Measurements from ENCODE around the gene PARP4. TPM values are rescaled to one million over a fixed set of nuclear protein-coding genes. Genes with fewer than 3 reads are reported as not detected.
"Not testable (repeated sequence)": the region's sequence is repeated elsewhere in the genome, so short reads cannot be mapped to it uniquely, and the experiment has no call there.

PARP4 gene
- total and polyA plus RNA-seq, 2 donors (not counting 3 experiments of a cell fraction or from before 2014, with no cell fraction given) = 37.1 to 71.7 TPM

- POLR2A ChIA-PET; FAIRE-seq; H3K4me1 ChIP-seq (ENCODE audit: control insufficient read depth, extremely low read depth, insufficient read depth, low read length); H3K4me3 ChIP-seq (replicated peaks in 1 of 3; ENCODE audit: insufficient read depth in 1 of 3, low read depth in 1 of 3, low read length in 3 of 3); CTCF ChIA-PET; H3K9ac ChIP-seq (replicated peaks; ENCODE audit: extremely low read depth, insufficient read depth, low read length); H3K27ac ChIP-seq (ENCODE audit: insufficient read depth, low read depth, low read length); H3K79me2 ChIP-seq (ENCODE audit: control insufficient read depth, insufficient read depth, low read length); H3K9me1 ChIP-seq (replicated peaks; ENCODE audit: control insufficient read depth, extremely low read depth, insufficient read depth, low read length); H3K27me3 ChIP-seq (ENCODE audit: control insufficient read depth in 2 of 2, insufficient read depth in 2 of 2, low read length in 2 of 2); dilution Hi-C loops (cut with MboI; ENCODE audit: extremely low pct_ligation_motif_present, low sequenced_read_pairs); BruUV-seq (replicated peaks); H2AFZ ChIP-seq (ENCODE audit: low read depth, low read length); H4K20me1 ChIP-seq (replicated peaks; ENCODE audit: control insufficient read depth, extremely low read depth, insufficient read depth, low read length); DNase-seq (ENCODE audit: low read depth, low spot score); H3K4me2 ChIP-seq (ENCODE audit: insufficient read depth, low read length); intact Hi-C loops (cut with micrococcal nuclease); H3K9me3 ChIP-seq (replicated peaks; ENCODE audit: control insufficient read depth, insufficient read depth, low read length): not testable (repeated sequence)
- peaks cover 13 to 15% of the 10 kb centered on the region in 2 experiments for H3K36me3 ChIP-seq (ENCODE audit: control insufficient read depth in 2 of 2, extremely low read depth in 1 of 2, insufficient read depth in 2 of 2, low read length in 2 of 2)
Measured at GRCh38 chr13:24486017-24486657, 26.4 kb downstream of the PARP4 start.

- H3K79me2 ChIP-seq (ENCODE audit: control insufficient read depth, insufficient read depth, low read length) = no peaks in the 10 kb centered on the region
- no peak overlapping the region for H3K9ac ChIP-seq (replicated peaks; ENCODE audit: extremely low read depth, insufficient read depth, low read length)
- H3K36me3 ChIP-seq (ENCODE audit: control insufficient read depth in 2 of 2, extremely low read depth in 1 of 2, insufficient read depth in 2 of 2, low read length in 2 of 2) = peaks cover 5 to 28% of the 10 kb centered on the region in 2 experiments
- H4K20me1 ChIP-seq (replicated peaks; ENCODE audit: control insufficient read depth, extremely low read depth, insufficient read depth, low read length) = no peaks in the 10 kb centered on the region
- POLR2A ChIA-PET = no interaction called here
- no peak overlapping the region for H2AFZ ChIP-seq (ENCODE audit: low read depth, low read length)
- H3K4me2 ChIP-seq (ENCODE audit: insufficient read depth, low read length) = no peak overlapping the region
- FAIRE-seq = no peak
- TF ChIP-seq POLR2AphosphoS5 (IDR thresholded peaks at IDR 0.05; ENCODE audit: insufficient read depth, low read depth, low read length) = no peak
- TF ChIP-seq EZH2 (IDR thresholded peaks at IDR 0.05; ENCODE audit: borderline replicate concordance, low read depth, low read length, severe bottlenecking) = no peak
- no peak for TF ChIP-seq JUN (IDR thresholded peaks at IDR 0.05; ENCODE audit: borderline replicate concordance, insufficient read depth, insufficient read length, low read depth)
- no peak for TF ChIP-seq MAX (IDR thresholded peaks at IDR 0.05; ENCODE audit: insufficient read depth, insufficient read length)
- no peak for TF ChIP-seq GATA2 (IDR thresholded peaks at IDR 0.05; ENCODE audit: insufficient read depth, insufficient read length, low read depth, low read length)
- TF ChIP-seq FOS (IDR thresholded peaks at IDR 0.05; ENCODE audit: borderline replicate concordance, insufficient read depth, low read length) = no peak
- TF ChIP-seq POLR2A (IDR thresholded peaks at IDR 0.05; ENCODE audit: low read depth, low read length) = no peak
- no peak for TF ChIP-seq CTCF (IDR thresholded peaks at IDR 0.05; ENCODE audit: extremely low read depth in 1 of 2, insufficient read depth in 1 of 2, low read depth in 1 of 2, low read length in 2 of 2)
- no peak for TF ChIP-seq MYC (IDR thresholded peaks at IDR 0.05; ENCODE audit: low read depth, low read length)
- intact Hi-C loops (cut with micrococcal nuclease) (no loop called here), dilution Hi-C loops (cut with MboI; ENCODE audit: extremely low pct_ligation_motif_present, low sequenced_read_pairs) (no loop called here)
- H3K4me3 ChIP-seq (replicated peaks in 1 of 3; ENCODE audit: insufficient read depth in 1 of 3, low read depth in 1 of 3, low read length in 3 of 3) = no peak overlapping the region
- CTCF ChIA-PET = no interaction called here
- no peak overlapping the region for H3K27ac ChIP-seq (ENCODE audit: insufficient read depth, low read depth, low read length)
- DNase-seq (ENCODE audit: low read depth, low spot score) = no peak
- BruUV-seq (replicated peaks) = no TSS peak
- no peaks in the 10 kb centered on the region for H3K27me3 ChIP-seq (ENCODE audit: control insufficient read depth in 2 of 2, insufficient read depth in 2 of 2, low read length in 2 of 2)
- no peaks in the 10 kb centered on the region for H3K4me1 ChIP-seq (ENCODE audit: control insufficient read depth, extremely low read depth, insufficient read depth, low read length)
- H3K9me3 ChIP-seq (replicated peaks; ENCODE audit: control insufficient read depth, insufficient read depth, low read length) = no peaks in the 10 kb centered on the region
- H3K9me1 ChIP-seq (replicated peaks; ENCODE audit: control insufficient read depth, extremely low read depth, insufficient read depth, low read length) = no peaks in the 10 kb centered on the region
Measured at GRCh38 chr13:24473686-24474085, 38.9 kb downstream of the PARP4 start.

GRCh38 chr13:24472129-24472528 lies 40.4 kb downstream of the PARP4 start:
- POLR2A ChIA-PET; H3K9me1 ChIP-seq (replicated peaks; ENCODE audit: control insufficient read depth, extremely low read depth, insufficient read depth, low read length); H4K20me1 ChIP-seq (replicated peaks; ENCODE audit: control insufficient read depth, extremely low read depth, insufficient read depth, low read length); H3K4me1 ChIP-seq (ENCODE audit: control insufficient read depth, extremely low read depth, insufficient read depth, low read length); CTCF ChIA-PET; DNase-seq (ENCODE audit: low read depth, low spot score); FAIRE-seq; H3K9me3 ChIP-seq (replicated peaks; ENCODE audit: control insufficient read depth, insufficient read depth, low read length); intact Hi-C loops (cut with micrococcal nuclease); H3K27me3 ChIP-seq (ENCODE audit: control insufficient read depth in 2 of 2, insufficient read depth in 2 of 2, low read length in 2 of 2); H3K27ac ChIP-seq (ENCODE audit: insufficient read depth, low read depth, low read length); H3K9ac ChIP-seq (replicated peaks; ENCODE audit: extremely low read depth, insufficient read depth, low read length); H2AFZ ChIP-seq (ENCODE audit: low read depth, low read length); BruUV-seq (replicated peaks); dilution Hi-C loops (cut with MboI; ENCODE audit: extremely low pct_ligation_motif_present, low sequenced_read_pairs); H3K4me2 ChIP-seq (ENCODE audit: insufficient read depth, low read length); H3K79me2 ChIP-seq (ENCODE audit: control insufficient read depth, insufficient read depth, low read length); H3K4me3 ChIP-seq (replicated peaks in 1 of 3; ENCODE audit: insufficient read depth in 1 of 3, low read depth in 1 of 3, low read length in 3 of 3): not testable (repeated sequence)
- peaks cover 5 to 28% of the 10 kb centered on the region in 2 experiments for H3K36me3 ChIP-seq (ENCODE audit: control insufficient read depth in 2 of 2, extremely low read depth in 1 of 2, insufficient read depth in 2 of 2, low read length in 2 of 2)

All from endothelial cell of umbilical vein (primary cell).